H1 (cell line): ENCODE data around the gene SERP1. TPM values are rescaled to one million over a fixed set of nuclear protein-coding genes. Genes with fewer than 3 reads are reported as not detected.

Source experiments
- CTBP2 ChIP-seq: IDR thresholded peaks from 2 replicates; pipeline ENCODE4 v1.7.0; 2011; ENCODE audit warnings: borderline replicate concordance, mild to moderate bottlenecking, moderate library complexity, mixed read lengths, low read length; ENCODE audit not compliant: insufficient read depth, insufficient read length
- KDM1A ChIP-seq: fragments of 200-600, 300-600 bp; sonication (generic); IDR thresholded peaks from 2 replicates; pipeline ENCODE4 v1.7.1; 2016; ENCODE audit warnings: mild to moderate bottlenecking, low read length, borderline replicate concordance
- YY1 ChIP-seq: IDR thresholded peaks from 2 replicates; pipeline ENCODE4 v1.6.1; 2011; ENCODE audit warnings: low read depth, mild to moderate bottlenecking, low read length
- polyA plus RNA-seq, 7 experiments: library from polyadenylated mRNA; depleted of rRNA in 3 of 7; stranded (reverse) in 5 of 7; unstranded in 2 of 7; fragments of >200 nt in 5 of 7; fragments of 200-250 nt in 2 of 7; gene quantifications; 1 replicate in 5 of 7; 2 replicates in 1 of 7; 4 replicates in 1 of 7; pipeline versions ENCODE4 v1.2.1 to v1.2.3, GENCODE V29; 2011 to 2013; ENCODE audit warnings: missing spikeins in 2 of 7, mixed read lengths in 2 of 7
- total RNA-seq: library from RNA; stranded (reverse); fragmentation: NEBNext Ultra II Directional; extraction: Animal tissue kit (Norgen Biotek cat#: 25700); gene quantifications from 2 replicates; pipeline ENCODE4 v1.2.1, GENCODE V29; 2021

Gene SERP1
- total and polyA plus RNA-seq, 2 of the 8 experiments (the other 6 are each of a cell fraction or from before 2014, with no cell fraction given): 90.3 to 98.2 TPM

DNA sequence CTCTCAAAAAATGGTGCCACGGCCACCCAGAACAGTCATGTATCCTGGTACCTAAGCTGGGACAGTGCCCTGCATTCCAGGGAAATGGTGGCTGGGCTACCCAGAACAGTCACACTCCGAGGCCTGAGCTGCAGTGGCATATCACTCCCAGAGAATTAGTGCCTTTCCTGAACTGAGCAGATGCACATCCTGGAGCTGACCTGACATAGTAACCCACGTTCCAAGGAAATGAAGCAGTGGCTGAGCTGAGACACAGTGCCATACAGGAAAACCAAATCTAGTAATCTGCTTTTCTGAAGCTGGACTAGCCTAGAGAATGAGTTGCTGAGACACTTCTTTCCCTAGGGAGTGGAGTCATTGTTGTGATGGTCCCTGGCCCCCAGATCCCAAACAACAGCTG is 41.8 kb downstream of the SERP1 start (continued):
- TF ChIP-seq CTBP2: no peak
- no peak for TF ChIP-seq KDM1A
- TF ChIP-seq YY1: no peak
